GM12874 (cell line): Measurements from ENCODE around the gene MAP3K14.
A peak's percentile ranks its signal among the peaks of the same experiment; 100 is the strongest.

ENCODE experiments used
- CTCF ChIP-seq: IDR thresholded peaks from 2 replicates; pipeline ENCODE4 v1.5.1; 2011; ENCODE audit warnings: low read depth, mild to moderate bottlenecking, control low read depth, low read length, moderate library complexity; ENCODE audit not compliant: insufficient read depth

Gene MAP3K14

GRCh38 chr17:45286286-45286685 lies 30.5 kb downstream of the MAP3K14 start:
- no peak for TF ChIP-seq CTCF

- peak; percentile 51 for TF ChIP-seq CTCF
Measured at GRCh38 chr17:45284176-45285140, 32.4 kb downstream of the MAP3K14 start.

- TF ChIP-seq CTCF, result no peak
Measured at GRCh38 chr17:45283711-45284110, 33.1 kb downstream of the MAP3K14 start.

- TF ChIP-seq CTCF, result no peak
Measured at GRCh38 chr17:45282683-45283644, 33.9 kb downstream of the MAP3K14 start.

- TF ChIP-seq CTCF, result no peak
Measured at GRCh38 chr17:45279898-45280297, 36.9 kb downstream of the MAP3K14 start.

- TF ChIP-seq CTCF, result no peak
Measured at GRCh38 chr17:45277992-45278391, 38.8 kb downstream of the MAP3K14 start.
